ENCODE results near the gene RNASEH2B.

The RNASEH2B gene

GRCh38 chr13:50940509-50940908 lies 30.9 kb downstream of the RNASEH2B start:
- DNase-seq (ENCODE audit: low read depth in 2 of 2): no peak

GRCh38 chr13:50941146-50941545 lies 31.6 kb downstream of the RNASEH2B start:
- no peak for DNase-seq (ENCODE audit: low read depth in 2 of 2)

- DNase-seq (ENCODE audit: low read depth in 2 of 2): no peak
Measured at GRCh38 chr13:50942630-50943311, 33.2 kb downstream of the RNASEH2B start.

- DNase-seq (ENCODE audit: low read depth in 2 of 2): no peak
Measured at GRCh38 chr13:50945669-50946068, 36.1 kb downstream of the RNASEH2B start.

DNA sequence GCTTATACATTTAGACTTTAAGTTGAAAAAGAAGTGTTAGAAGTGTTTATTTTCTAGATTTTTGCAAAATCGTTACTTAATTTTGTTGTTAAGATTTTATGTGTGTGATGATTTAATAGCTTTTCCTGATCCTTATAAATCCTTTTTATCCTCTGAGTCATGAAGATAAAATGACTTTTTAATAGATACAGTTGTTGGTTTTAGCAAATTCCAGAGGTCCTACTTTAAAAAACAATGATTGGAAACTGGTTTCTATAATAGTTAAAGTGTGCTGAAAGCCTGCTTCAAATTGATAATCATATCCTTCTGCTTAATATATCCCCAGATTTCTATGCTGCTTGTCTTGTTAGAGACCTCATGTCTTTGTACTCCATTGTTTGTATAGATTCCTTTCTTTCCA lies 39.0 kb downstream of the RNASEH2B start:
- no peak for DNase-seq (ENCODE audit: low read depth in 2 of 2)

DNA sequence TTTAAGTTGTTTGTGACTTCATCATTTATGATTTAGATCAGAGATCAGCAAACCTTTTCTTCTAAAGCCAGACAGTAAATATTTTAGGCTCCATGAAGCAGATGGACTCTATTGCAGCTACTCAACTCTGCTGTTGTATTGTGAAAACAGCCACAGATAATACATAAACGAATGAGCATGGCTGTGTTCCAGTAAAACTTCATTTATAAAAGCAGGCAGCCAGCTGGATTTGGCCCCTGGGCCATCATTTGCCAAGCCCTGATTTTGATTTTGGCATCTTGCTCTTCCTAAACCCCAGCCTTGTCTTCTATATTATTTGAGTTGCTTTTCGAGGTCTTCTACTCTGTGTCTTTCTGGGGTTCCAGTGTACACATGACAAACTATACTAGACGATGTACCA lies 41.3 kb downstream of the RNASEH2B start:
- DNase-seq (ENCODE audit: low read depth in 2 of 2): no peak

GRCh38 chr13:50951366-50951765 lies 41.8 kb downstream of the RNASEH2B start:
- DNase-seq (ENCODE audit: low read depth in 2 of 2): no peak

- no peak for DNase-seq (ENCODE audit: low read depth in 2 of 2)
Measured at GRCh38 chr13:50955241-50955640, 45.6 kb downstream of the RNASEH2B start.

DNA sequence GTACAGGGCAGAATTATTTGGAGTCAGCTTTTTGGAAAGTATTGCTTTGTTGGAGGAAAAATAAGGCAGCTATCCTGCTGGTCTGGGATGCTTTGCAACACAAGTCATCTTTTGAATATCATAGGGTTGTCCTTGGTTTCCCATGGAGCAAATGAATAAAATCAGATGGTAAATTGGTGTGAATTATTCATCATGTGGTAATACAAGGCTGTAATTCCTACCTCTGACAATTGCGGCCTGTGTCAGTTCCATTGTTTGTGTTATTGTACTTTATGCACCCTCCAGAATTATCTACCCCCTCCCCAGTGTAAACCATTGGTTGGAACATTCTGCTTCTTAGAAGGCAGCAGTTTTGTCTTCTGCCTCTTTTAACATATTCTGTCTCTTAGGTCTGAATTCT lies 46.2 kb downstream of the RNASEH2B start:
- DNase-seq (ENCODE audit: low read depth in 2 of 2): no peak

- no peak for DNase-seq (ENCODE audit: low read depth in 2 of 2)
Measured at GRCh38 chr13:50957620-50958019, 48.0 kb downstream of the RNASEH2B start.

DNA sequence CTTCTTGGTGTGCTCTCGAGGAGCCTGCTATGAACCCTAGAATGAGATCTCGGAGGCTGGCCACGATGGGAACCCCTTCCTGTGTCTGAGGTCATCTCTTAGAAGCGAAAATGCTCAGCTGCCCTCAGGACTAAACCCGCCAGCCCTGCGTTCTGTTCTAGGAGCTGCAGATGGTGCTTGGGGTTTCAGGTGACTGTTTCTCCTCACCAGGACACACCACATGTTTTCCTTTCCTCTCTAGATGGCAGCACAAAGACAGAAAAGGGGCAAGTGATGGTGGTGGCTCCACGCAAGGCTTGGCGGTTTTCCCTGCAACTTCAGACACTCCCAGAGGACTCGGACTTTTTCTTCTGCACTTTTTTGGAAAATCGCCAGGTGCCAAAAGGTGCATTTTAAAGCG lies 60.1 kb downstream of the RNASEH2B start:
- no peak for DNase-seq (ENCODE audit: low read depth in 2 of 2)

DNA sequence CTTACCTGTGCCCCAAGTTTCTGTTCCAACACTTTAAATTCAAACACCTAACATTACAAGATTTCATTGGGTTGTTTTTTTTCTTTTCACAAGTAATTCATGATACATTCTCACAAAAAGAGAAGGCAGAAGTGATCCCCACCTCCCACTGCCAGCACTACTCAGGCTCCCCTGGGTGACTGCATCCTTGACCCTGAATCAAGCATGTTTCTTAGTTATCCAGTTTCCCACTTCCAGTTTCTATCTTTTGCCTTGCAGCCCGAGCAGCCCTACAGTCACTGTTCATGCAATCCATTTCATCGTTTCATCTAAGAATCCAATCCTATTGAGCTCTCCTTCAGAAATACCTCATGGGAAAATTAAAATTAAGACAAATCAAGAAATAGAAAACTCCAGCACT lies 61.4 kb downstream of the RNASEH2B start:
- no peak for DNase-seq (ENCODE audit: low read depth in 2 of 2)

- DNase-seq (ENCODE audit: low read depth in 2 of 2): no peak
Measured at GRCh38 chr13:50974268-50974667, 64.7 kb downstream of the RNASEH2B start.

DNA sequence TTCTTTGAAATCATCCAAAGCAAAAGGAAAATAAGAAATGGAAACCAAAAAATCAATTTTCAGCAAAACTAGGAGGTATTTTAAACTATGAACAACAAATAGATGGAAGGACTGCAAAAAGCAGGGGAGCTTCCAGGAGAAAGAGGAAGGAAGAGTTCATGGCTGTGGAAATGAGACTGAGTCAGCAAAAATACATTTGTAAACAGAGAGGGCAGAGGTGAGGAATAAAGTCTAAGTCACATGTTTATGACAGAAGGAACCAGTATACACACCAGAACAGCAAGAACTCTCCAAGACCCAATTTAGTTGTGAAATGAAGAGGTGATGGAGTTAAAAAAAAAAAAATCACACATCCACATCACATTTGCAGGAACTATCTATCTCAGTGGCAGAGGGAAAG lies 69.6 kb downstream of the RNASEH2B start:
- DNase-seq (ENCODE audit: low read depth in 2 of 2): no peak

DNA sequence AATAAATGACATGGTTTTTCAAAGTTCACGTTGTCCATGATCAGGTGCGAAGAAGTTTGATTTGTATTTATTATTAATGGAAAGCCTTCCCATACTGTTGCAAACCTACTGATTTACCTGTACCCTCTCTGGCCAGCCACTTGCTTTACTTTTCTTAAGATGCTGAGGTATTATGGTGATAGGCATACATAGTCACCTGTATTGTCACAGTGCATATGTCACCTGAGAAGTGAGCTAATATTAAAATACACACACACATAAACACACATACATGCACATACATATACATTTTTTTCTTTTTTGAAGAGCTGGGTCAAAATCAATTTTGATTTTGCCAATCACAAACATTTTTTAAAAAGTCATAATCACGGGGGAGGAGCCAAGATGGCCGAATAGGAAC lies 72.1 kb downstream of the RNASEH2B start:
- DNase-seq (ENCODE audit: low read depth in 2 of 2): no peak

DNA sequence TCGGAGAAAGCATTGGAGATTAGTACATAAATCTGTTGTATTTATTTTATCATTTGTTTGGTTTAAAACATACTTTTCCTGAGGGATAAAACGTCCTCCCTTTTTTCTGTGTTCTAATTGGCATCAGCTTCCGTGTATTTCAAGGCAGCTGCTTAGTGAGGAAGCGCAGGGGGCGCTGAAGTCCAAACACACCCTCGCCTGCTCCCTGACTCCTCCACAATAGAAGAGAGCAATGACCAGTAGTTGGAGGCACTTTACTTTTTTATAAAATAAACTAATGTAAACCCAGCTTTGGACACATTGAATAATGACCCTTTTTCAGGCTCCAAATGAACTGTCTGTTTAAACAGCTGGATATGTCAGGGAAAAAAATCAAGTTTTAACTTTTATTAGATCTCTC lies 79.9 kb downstream of the RNASEH2B start:
- no peak for DNase-seq (ENCODE audit: low read depth in 2 of 2)

DNA sequence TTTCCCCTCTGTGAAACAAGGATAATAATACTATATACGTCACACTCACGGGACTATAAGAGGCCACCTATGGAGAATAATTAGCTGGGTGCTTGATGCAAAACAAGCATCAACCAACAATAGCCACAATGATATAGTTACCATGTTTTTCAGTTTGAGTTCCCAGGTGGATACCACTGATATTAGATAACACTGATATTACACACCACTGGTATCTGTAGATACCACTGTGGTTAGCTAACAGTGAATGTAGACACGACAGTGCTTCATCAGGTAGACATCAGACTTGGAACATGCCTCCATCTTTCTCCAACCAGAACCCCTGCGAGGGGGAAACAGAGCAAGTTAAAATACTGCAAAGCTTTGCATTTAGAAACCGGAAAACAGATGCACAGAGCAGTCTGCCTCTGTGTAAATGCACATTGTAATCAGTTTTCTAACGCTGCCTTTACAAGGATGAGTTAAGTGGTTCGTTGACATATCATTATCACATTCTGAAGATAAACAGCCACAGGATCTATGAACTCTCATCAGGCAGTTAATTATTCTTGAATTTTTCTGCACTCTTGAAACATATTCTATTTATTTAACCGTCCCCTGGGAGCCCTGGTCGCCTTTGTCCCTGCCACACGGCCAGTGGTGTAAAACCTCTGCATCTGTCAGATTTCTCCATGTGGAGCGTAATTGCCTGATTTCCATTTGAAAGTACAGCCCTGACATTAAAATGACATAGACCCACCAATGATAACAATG lies 80.7 kb downstream of the RNASEH2B start:
- DNase-seq (ENCODE audit: low read depth in 2 of 2): no peak

DNA sequence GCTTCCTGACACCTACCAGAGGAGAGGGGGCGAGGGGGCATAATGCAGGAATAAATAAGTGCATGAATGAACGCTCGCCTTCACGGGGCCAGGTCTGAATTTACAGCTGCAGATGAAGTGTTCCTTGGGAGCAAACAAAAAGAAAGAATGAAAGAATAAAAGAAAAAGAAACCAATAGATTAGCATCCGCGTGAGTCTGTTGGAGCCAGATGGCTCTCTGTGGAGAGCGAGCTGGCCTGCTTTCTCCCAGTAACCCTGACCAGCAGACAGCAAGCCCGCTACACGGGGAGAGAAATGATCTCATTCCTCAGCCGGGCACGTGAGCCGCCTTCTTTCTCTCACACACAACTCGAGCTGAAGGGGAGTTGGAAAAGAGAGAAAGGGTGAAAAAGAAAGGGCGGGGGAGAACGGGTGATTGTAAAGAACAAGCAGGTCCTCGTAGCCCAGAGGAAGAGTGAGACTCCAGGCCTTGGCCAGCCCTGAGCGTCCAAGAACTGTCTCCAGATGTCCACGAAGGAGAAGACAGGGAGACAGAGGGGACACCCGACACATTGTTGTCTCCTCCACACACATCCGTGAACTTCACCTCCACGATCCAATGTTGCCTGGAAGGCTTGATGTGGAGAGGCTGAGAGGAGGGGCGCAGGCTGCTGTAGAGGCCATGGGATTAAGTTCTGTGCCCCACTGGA lies 81.4 kb downstream of the RNASEH2B start:
- DNase-seq (ENCODE audit: low read depth in 2 of 2): no peak

- no peak for DNase-seq (ENCODE audit: low read depth in 2 of 2)
Measured at GRCh38 chr13:50991579-50992521, 82.3 kb downstream of the RNASEH2B start.

DNA sequence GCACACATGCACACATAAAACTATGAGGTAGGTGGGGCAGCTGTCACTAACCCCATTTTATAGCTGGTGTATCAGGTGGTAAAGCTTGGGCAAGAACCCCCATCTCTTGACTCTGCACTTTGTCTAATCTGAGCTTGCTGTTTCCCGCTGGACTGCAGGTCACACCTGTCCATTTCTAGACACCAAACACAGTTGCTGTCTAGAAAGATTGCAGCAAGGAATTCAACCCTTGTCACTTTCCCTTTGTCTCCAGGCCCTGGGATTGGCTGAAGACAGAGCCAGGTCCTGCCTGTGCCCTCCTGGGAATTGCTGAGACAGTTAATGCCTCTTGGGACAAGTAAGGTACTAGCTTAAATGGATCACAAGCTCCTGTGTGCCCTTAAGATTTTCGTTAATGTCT lies 83.8 kb downstream of the RNASEH2B start:
- DNase-seq (ENCODE audit: low read depth in 2 of 2): no peak

DNA sequence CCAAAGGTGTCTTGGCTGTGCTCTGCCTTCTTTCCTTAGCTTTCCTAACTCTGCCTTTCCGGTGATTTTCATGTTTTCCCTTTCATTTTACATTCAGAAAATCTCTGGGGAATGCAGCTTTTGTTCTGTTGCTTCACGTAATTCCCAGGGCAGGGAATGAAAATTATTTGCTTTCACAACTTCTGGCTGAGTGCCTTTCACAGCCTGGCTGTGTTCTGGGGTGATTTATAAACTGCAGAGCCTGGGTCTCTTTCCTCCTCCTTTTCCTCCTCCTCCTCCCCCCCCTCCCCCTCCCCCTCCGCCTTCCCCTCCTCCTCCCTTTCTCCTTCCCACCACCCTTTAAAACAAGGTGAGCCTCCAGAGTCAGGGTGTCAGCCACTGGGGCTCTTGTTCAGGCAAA lies 84.3 kb downstream of the RNASEH2B start:
- DNase-seq (ENCODE audit: low read depth in 2 of 2): no peak

DNA sequence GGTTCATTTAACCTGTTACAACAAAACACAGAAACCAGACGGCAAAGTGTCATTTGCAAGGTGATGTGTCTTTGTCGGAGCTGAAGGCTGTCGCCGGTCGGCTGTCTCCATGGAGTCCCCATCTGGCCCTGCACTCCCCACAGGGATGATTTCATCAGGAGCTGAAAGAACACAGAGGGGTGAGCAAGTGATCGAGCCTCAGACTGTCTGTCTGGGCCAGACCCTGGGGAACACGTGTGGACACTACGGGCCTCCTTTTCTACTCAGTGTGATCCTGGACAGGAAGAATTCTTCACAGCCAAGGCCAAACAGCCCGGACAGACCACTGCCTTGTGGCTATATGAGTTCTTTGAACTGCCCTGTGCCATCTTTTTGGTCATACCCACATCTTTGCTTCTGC lies 85.1 kb downstream of the RNASEH2B start:
- no peak for DNase-seq (ENCODE audit: low read depth in 2 of 2)
